T-helper 22 cell (primary cell): Measurements from ENCODE around the gene CAP2.

Source experiments
- DNase-seq: peaks from one replicate; pipeline ENCODE4 v3.0.0-alpha.2; 2020; ENCODE audit warnings: low read depth

The CAP2 gene

GRCh38 chr6:17474289-17474688 is 80.9 kb downstream of the CAP2 start:
- DNase-seq = no peak

GRCh38 chr6:17475606-17476244 is 82.3 kb downstream of the CAP2 start:
- DNase-seq = no peak

- DNase-seq = no peak
Observed at GRCh38 chr6:17476511-17476910, 83.1 kb downstream of the CAP2 start.

GRCh38 chr6:17477356-17477755 is 84.0 kb downstream of the CAP2 start:
- DNase-seq = no peak

GRCh38 chr6:17478223-17478907 is 85.0 kb downstream of the CAP2 start:
- no peak for DNase-seq

GRCh38 chr6:17478946-17479345 is 85.6 kb downstream of the CAP2 start:
- DNase-seq = no peak

GRCh38 chr6:17480476-17480875 is 87.1 kb downstream of the CAP2 start:
- no peak for DNase-seq

GRCh38 chr6:17482711-17483110 is 89.3 kb downstream of the CAP2 start:
- no peak for DNase-seq

GRCh38 chr6:17483391-17484016 is 90.1 kb downstream of the CAP2 start:
- no peak for DNase-seq

- DNase-seq = no peak
Observed at GRCh38 chr6:17484201-17484849, 90.9 kb downstream of the CAP2 start.

GRCh38 chr6:17485181-17485580 is 91.8 kb downstream of the CAP2 start:
- DNase-seq = no peak

- DNase-seq = no peak
Observed at GRCh38 chr6:17485946-17486345, 92.6 kb downstream of the CAP2 start.

- DNase-seq = no peak
Observed at GRCh38 chr6:17486680-17487079, 93.3 kb downstream of the CAP2 start.

GRCh38 chr6:17490724-17491123 is 97.3 kb downstream of the CAP2 start:
- DNase-seq = no peak

GRCh38 chr6:17491416-17492142 is 98.2 kb downstream of the CAP2 start:
- no peak for DNase-seq

- no peak for DNase-seq
Observed at GRCh38 chr6:17492350-17492749, 99.0 kb downstream of the CAP2 start.

GRCh38 chr6:17493286-17493685 is 99.9 kb downstream of the CAP2 start:
- no peak for DNase-seq

- DNase-seq = no peak
Observed at GRCh38 chr6:17494177-17494576, 100.8 kb downstream of the CAP2 start.

- DNase-seq = no peak
Observed at GRCh38 chr6:17494919-17495318, 101.5 kb downstream of the CAP2 start.

GRCh38 chr6:17497535-17498095 is 104.2 kb downstream of the CAP2 start:
- DNase-seq = no peak

- DNase-seq = no peak
Observed at GRCh38 chr6:17501442-17501841, 108.0 kb downstream of the CAP2 start.
